NCI-H2029 treated with DMSO at 0.1 percent for 48 hours (cell line): ENCODE measurements around the gene MS4A4E.
"Not testable (repeated sequence)": the region's sequence is repeated elsewhere in the genome, so short reads cannot be mapped to it uniquely, and the experiment has no call there.

ENCODE experiments used
- DNase-seq: peaks from one replicate; lab custom pipeline; 2025; lab: John Stamatoyannopoulos, UW

The MS4A4E gene

DNA sequence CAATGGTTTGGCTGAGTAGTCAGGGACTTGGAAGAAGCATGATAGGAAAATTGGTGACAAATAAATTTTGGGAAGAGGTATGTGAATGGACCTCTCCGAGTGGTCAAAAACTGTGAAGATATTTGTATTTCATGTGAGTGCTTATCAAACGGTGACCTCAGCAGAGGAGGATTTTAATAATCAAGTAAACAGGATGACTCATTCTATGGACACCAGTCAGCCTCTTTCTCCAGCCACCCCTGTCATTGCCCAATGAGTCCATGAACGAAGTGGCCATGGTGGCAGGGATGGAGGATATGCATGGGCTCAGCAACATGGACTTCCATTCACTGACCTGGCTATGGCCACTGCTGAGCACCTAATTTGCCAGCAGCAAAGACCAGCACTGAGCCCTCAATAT, 21.2 kb downstream of the MS4A4E start:
- no peak for DNase-seq

DNA sequence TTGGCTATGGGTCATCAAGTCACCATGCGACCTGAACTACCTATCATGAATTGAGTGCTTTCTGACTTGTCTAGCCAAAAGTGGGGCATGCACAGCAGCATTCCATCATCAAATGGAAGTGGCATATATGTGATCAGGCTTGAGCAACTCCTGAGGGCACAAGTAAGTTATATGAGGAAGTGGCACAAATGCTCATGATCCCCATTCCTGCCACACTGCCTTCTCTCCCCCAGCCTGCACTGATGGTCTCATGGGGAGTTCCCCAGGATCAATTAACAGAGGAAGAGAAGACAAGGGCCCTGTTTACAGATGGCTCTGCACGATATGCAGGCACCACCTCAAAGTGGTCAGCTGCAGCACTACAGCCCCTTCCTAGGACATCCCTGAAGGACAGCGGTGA, 21.8 kb downstream of the MS4A4E start:
- DNase-seq, result no peak

DNA sequence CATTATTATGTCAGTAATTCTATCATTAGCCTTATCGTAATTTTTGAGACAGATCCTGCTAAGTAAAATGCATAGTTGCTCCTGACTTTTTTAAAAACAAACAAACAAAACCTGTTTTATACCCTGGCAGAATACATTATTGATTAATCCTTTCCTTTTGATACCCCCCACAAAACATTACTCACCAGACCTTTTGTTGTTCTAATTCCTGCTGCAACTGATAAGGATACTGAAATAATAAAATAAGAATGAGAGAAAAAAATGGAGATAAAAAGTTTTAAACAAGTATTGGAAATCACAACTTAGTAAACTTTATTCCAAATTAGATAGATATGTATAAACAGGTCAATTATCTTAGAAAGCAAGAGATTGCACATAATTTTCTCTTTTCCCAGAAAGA, 28.6 kb downstream of the MS4A4E start:
- DNase-seq, result no peak

DNA sequence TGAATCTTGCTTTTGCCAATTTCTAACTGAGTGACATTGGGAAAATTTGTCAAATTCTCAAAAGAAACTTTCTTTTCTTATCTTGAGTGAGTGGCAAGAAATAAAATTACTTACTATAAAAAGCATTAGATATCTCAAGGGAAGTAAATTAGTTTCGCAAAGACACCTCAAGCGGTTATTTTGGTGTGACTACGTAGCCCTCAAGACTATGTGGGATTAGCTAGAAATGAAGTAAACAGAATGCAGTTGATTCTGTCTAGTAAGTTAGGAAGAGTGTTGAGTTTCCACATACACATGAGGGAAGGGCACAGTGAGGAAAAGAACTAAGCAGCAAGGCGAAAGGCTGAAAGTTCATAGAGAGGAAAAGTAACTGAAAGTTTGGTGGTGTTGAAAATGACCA, 31.7 kb downstream of the MS4A4E start:
- no peak for DNase-seq

GRCh38 chr11:60209977-60210376, 33.0 kb downstream of the MS4A4E start:
- no peak for DNase-seq

DNA sequence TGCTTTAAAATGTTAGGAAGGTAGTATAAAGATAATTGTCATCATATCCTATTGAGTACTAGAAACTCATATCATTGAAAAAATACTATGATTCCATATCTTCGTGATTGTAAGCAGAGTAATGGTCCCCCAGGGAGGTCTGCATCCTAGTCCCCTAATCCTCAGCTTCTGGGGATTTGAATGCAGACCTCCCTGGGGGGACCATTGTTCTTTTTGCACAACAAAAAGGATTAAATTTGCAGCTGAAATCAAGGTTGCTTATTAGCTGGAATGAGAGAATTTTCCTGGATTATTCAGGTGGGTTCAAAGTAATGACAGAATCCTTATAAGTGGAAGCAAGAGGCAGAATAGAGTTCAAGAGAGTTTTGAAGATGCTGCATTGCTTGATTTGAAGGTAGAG, 34.0 kb downstream of the MS4A4E start:
- DNase-seq, result no peak

DNA sequence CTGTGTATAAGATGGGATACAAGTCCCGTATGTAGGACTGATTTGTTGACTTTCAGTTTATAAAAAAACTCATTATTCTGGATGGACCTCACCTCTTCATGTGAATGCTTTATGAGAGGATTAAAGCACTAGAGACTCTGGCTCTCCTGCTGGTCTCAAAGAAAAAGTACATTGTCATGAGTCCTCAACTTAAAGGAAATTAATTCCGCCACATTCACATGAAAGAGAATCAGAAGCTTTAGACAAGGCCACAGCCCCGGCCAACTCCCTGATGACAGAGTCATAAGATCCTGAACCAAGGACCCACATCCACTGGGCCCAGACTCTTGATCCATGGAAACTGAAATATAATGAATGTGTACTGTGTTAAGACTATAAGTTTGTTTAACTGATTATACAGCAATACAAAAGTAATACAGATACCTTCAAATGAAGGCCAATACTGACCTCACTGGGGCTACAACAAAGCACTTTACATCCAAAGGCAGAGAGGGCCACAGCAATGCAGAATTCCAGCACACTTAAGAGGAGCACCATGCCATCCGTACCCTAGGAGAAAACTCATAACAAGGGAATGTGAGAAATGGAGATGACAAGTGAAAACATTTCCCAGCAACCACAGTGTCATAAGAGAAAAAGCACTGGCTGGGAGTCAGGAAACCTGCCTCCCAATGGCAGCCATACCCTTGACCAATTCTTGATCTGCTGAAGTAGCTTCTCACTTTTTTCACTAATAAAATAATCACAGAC, 34.6 kb downstream of the MS4A4E start:
- DNase-seq, result no peak

DNA sequence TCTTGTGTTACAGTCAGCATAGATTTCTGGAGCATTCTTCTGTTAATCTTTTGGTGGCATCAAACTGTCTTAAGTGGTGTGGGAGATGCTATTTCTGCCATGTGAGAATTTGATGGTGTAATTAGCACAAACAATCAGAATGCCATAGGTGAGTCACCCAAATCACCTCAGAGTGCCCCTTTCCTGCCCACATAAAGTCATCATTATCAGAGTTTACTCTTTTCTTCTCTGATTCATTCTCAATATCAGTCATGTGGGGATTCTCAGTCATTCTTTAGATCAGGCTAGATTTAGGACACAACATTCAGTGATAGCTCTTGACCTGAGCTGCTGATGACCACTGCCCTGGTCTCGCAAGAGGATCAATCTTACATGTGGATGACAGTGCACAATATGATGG, 36.3 kb downstream of the MS4A4E start:
- no peak for DNase-seq

- DNase-seq, result no peak
These were observed 38.0 kb downstream of the MS4A4E start for GRCh38 chr11:60204922-60205321.

GRCh38 chr11:60201334-60201733, 41.6 kb downstream of the MS4A4E start:
- DNase-seq, result not testable (repeated sequence)

DNA sequence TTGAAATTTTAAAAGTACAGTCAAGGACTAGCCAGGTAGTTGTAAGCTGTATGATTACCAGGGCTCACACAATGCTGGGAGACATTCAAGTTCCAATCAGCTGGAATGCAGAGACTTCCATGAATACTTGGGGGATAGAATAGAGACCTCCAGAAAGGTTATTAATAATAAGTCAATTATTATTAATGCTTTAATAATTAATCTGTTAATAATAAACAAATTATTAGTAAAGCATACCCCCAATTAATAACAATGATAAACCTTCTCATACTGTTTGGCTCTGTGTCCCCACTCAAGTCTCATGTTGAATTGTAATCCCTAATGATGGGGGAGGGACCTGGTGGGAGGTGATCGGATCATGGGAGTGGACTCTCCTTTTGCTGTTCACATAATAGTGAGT, 45.5 kb downstream of the MS4A4E start:
- DNase-seq, result no peak

GRCh38 chr11:60195923-60196368, 47.0 kb downstream of the MS4A4E start:
- DNase-seq, result no peak

GRCh38 chr11:60194511-60194910, 48.4 kb downstream of the MS4A4E start:
- no peak for DNase-seq

DNA sequence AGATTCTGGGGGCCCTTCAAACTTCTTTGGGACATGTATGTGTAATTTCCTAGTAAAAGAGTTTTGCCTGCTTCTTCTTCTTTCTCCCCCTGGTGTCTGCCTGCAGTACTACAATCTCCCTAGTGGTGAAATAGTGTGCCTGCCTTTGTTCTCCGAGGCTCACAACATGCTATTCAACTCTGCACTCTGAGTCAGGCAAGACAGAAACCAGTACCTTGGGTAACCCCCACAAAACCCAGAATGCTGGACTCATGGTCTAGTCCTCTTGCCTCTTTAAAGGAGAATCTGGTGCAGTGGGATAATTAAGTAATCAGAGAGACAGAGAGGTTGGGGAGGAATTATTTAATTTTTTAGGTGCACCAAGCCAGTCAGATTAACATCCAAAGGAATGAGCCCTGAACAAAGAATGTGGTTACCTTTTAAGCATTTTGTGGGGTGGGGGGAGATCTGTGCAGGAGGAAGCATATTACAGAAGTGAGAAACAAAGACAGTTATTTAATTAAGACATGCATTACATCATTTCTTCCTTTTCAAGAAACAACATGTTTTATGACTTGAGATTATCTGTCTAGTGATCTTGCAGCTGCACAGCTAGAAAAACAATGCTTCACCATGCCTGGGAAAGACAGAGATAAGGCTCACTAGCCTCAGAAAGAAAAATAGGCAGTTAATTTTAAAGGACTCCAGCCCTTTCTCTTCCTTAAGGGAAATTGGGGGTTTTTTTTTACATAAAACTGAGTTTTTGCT, 49.1 kb downstream of the MS4A4E start:
- DNase-seq, result peak; percentile 44

DNA sequence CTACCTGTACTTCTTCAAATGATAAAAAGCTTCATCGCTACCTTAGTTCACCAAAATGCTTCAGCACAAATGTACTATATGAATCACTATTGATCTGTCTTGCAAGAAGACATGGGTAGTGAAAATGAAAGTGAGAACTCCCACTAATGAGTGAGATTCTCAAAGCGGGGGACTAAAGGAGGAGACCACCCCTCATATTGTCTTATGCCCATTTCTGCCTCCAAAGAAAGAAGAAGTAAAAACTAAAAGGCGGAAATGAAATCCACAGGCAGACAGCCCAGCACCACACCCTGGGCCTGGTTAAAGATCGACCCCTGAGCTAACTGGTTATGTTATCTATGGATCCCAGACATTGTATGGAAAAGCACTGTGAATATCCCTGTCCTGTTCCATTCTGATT, 50.4 kb downstream of the MS4A4E start:
- DNase-seq, result not testable (repeated sequence)

- not testable (repeated sequence) for DNase-seq
These were observed 54.5 kb downstream of the MS4A4E start for GRCh38 chr11:60188481-60188880.

- DNase-seq, result not testable (repeated sequence)
These were observed 56.8 kb downstream of the MS4A4E start for GRCh38 chr11:60186128-60186527.

DNA sequence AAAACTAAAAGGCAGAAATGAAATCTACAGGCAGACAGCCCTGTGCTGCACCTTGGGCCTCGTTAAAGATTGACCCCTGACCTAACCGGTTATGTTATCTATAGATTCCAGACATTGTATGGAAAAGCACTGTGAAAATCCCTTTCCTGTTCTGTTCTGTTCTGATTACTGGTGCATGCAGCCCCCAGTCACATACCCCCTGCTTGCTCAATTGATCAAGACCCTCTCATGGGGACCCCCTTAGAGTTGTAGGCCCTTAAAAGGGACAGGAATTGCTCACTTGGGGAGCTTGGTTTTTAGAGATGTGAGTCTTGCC, 57.5 kb downstream of the MS4A4E start:
- not testable (repeated sequence) for DNase-seq

- no peak for DNase-seq
These were observed 58.0 kb downstream of the MS4A4E start for GRCh38 chr11:60184824-60185511.

DNA sequence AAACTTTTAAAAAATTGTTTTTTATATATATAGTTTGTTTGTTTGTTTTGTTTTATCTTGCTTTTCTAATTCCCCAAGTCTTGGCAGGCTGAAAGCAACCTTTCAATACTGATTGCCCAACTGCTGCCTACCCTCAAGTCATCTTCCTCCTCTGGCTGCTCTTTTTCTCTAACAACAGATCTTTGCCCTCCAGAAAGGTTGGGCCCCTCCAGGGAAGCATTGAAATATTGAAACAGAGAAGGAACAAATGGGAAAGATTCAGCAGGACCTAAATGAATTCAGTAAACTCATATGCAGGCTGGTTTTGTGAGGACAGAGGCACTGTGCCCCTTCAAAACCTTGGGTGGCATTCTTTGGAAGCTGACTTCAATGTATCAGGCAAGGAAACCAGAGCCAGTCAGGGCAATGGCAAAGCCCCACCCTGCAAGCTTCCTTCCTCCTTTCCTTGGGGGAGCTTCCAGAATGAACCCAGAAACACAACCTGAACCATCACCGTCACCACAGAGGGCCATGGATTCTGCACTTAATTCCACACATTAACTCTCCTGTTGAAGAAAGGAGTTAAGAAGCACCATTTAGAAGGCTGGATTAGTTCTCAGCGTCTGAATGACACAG, 59.2 kb downstream of the MS4A4E start:
- DNase-seq, result no peak

DNA sequence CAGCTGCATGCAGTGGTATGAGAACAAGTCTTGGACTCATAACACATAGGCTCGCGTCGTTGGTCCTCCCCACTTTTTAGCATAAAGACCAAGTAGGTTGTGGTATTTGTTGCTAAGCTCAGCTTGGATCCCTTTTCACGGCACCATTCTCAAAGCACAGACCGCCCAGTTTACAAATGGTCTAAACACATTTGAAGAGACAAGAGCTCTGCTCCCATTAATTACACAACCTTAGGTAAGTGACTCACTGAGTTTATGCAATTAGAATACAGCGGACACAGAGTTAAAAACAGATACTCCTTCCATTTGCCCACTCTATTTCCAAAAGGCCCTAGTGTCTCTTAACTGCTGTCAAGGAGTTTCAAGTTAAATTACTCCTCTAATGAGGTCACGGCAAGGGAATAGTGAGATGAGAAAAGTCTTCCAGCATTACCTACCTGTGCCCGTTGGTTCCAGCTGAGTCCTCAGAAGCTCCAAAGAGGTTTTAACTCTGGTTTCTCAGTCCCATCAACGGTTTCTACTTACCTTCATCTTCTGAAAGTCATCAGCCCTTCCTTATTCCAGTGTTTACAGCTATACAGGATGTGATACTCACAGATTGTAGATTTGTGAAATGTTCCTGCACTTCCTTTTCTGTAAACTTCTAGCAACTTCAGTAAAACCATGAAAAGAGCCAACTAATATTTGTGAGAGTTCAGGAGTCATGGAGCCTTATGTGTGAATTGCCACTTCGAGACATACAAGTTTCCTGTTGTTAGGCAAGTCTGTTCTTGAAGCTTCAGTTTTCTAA, 60.2 kb downstream of the MS4A4E start, which contains the start of gene MS4A6A:
MS4A6A (minus strand) TSS at position 543 of the 790 bp plus-strand sequence. CDS start 1,356 bp downstream, outside the sequence.
- no peak for DNase-seq

GRCh38 chr11:60175860-60176275, 67.1 kb downstream of the MS4A4E start:
- DNase-seq, result no peak
